ENCODE results near the gene CDK14.
"Not testable (repeated sequence)": the region's sequence is repeated elsewhere in the genome, so short reads cannot be mapped to it uniquely, and the experiment has no call there.

CDK14 gene

GRCh38 chr7:90797596-90797995 is 201.5 kb downstream of the CDK14 start:
- H3K36me3 ChIP-seq (replicated peaks; ENCODE audit: insufficient read depth, low read length) = peaks cover 17% of the 10 kb centered on the region

GRCh38 chr7:90804370-90804769 is 208.2 kb downstream of the CDK14 start:
- Histone ChIP-seq H3K9me3 (replicated peaks; ENCODE audit: insufficient read depth, low read length) (no peaks in the 10 kb centered on the region), H3K79me2 (ENCODE audit: low read length) (peaks cover 54% of the 10 kb centered on the region), H3F3A (ENCODE audit: insufficient read depth, low read length) (no peaks in the 10 kb centered on the region), H3K36me3 (replicated peaks; ENCODE audit: insufficient read depth, low read length) (peaks cover 16% of the 10 kb centered on the region; the same call in 1 of the 2 replicates), H3K4me3 (ENCODE audit: low read length) (no peak overlapping the region), H4K20me1 (ENCODE audit: insufficient read depth, low read length) (no peaks in the 10 kb centered on the region), H3K4me2 (ENCODE audit: low read depth, low read length) (no peak overlapping the region), H3K9ac (ENCODE audit: low read length) (no peak overlapping the region), H3K9me2 (replicated peaks; ENCODE audit: insufficient read depth, low read length) (no peaks in the 10 kb centered on the region), H3K27me3 (replicated peaks; ENCODE audit: insufficient read depth, low read length) (no peaks in the 10 kb centered on the region), H3K4me1 (ENCODE audit: low read length) (no peaks in the 10 kb centered on the region), H2AFZ (ENCODE audit: low read length) (no peak overlapping the region), H3K27ac (ENCODE audit: low read length) (no peak overlapping the region)
- TF ChIP-seq EZH2 (optimal IDR thresholded peaks at IDR 0.05; ENCODE audit: low read depth, low read length) (no peak), CTCF (IDR thresholded peaks at IDR 0.05; ENCODE audit: low read length) (no peak), EZH2phosphoT487 (IDR thresholded peaks at IDR 0.05; ENCODE audit: low read length) (no peak)
- no peak for DNase-seq

More at GRCh38 chr7:90797596-90797995, 201.5 kb downstream of the CDK14 start:
- Histone ChIP-seq H3K4me2 (ENCODE audit: low read depth, low read length) (no peak overlapping the region), H3K4me1 (ENCODE audit: low read length) (no peaks in the 10 kb centered on the region), H2AFZ (ENCODE audit: low read length) (no peak overlapping the region), H3K4me3 (ENCODE audit: low read length) (no peak overlapping the region), H4K20me1 (ENCODE audit: insufficient read depth, low read length) (no peaks in the 10 kb centered on the region), H3K79me2 (ENCODE audit: low read length) (peaks cover 92% of the 10 kb centered on the region), H3K9me2 (replicated peaks; ENCODE audit: insufficient read depth, low read length) (no peaks in the 10 kb centered on the region), H3F3A (ENCODE audit: insufficient read depth, low read length) (no peaks in the 10 kb centered on the region), H3K27me3 (replicated peaks; ENCODE audit: insufficient read depth, low read length) (no peaks in the 10 kb centered on the region), H3K9me3 (replicated peaks; ENCODE audit: insufficient read depth, low read length) (no peaks in the 10 kb centered on the region), H3K27ac (ENCODE audit: low read length) (no peak overlapping the region), H3K9ac (ENCODE audit: low read length) (no peak overlapping the region)
- no peak for TF ChIP-seq EZH2phosphoT487 (IDR thresholded peaks at IDR 0.05; ENCODE audit: low read length)
- TF ChIP-seq EZH2 (optimal IDR thresholded peaks at IDR 0.05; ENCODE audit: low read depth, low read length) = no peak
- TF ChIP-seq CTCF (IDR thresholded peaks at IDR 0.05; ENCODE audit: low read length) = no peak
- DNase-seq = no peak

GRCh38 chr7:90815552-90815951 is 219.4 kb downstream of the CDK14 start:
- DNase-seq; H3K27me3 ChIP-seq (replicated peaks; ENCODE audit: insufficient read depth, low read length); H4K20me1 ChIP-seq (ENCODE audit: insufficient read depth, low read length); H3K9ac ChIP-seq (ENCODE audit: low read length); H3K9me3 ChIP-seq (replicated peaks; ENCODE audit: insufficient read depth, low read length); H3K4me2 ChIP-seq (ENCODE audit: low read depth, low read length); H3K4me3 ChIP-seq (ENCODE audit: low read length); H3K27ac ChIP-seq (ENCODE audit: low read length); H3F3A ChIP-seq (ENCODE audit: insufficient read depth, low read length); H3K36me3 ChIP-seq (replicated peaks; ENCODE audit: insufficient read depth, low read length); H2AFZ ChIP-seq (ENCODE audit: low read length); H3K9me2 ChIP-seq (replicated peaks; ENCODE audit: insufficient read depth, low read length); H3K4me1 ChIP-seq (ENCODE audit: low read length): not testable (repeated sequence)
- peaks cover 70% of the 10 kb centered on the region for H3K79me2 ChIP-seq (ENCODE audit: low read length)

- H3K27ac ChIP-seq (ENCODE audit: low read length) = no peak overlapping the region
- peaks cover 8% of the 10 kb centered on the region for H3K4me1 ChIP-seq (ENCODE audit: low read length)
- no peak overlapping the region for H3K4me3 ChIP-seq (ENCODE audit: low read length)
- DNase-seq = peak; percentile 38
- no peaks in the 10 kb centered on the region for H3K36me3 ChIP-seq (replicated peaks; ENCODE audit: insufficient read depth, low read length)
- H3K79me2 ChIP-seq (ENCODE audit: low read length) = peaks cover 80% of the 10 kb centered on the region
- no peak for TF ChIP-seq EZH2 (optimal IDR thresholded peaks at IDR 0.05; ENCODE audit: low read depth, low read length)
- no peak for TF ChIP-seq EZH2phosphoT487 (IDR thresholded peaks at IDR 0.05; ENCODE audit: low read length)
- TF ChIP-seq CTCF (IDR thresholded peaks at IDR 0.05; ENCODE audit: low read length) = no peak
- H3F3A ChIP-seq (ENCODE audit: insufficient read depth, low read length) = peaks cover 4% of the 10 kb centered on the region; the same call in 1 of the 2 replicates
- no peak overlapping the region for H3K9ac ChIP-seq (ENCODE audit: low read length)
- H3K4me2 ChIP-seq (ENCODE audit: low read depth, low read length) = no peak overlapping the region
- H3K9me2 ChIP-seq (replicated peaks; ENCODE audit: insufficient read depth, low read length) = no peaks in the 10 kb centered on the region
- no peaks in the 10 kb centered on the region for H4K20me1 ChIP-seq (ENCODE audit: insufficient read depth, low read length)
- H2AFZ ChIP-seq (ENCODE audit: low read length) = no peak overlapping the region
- no peaks in the 10 kb centered on the region for H3K9me3 ChIP-seq (replicated peaks; ENCODE audit: insufficient read depth, low read length)
- no peaks in the 10 kb centered on the region for H3K27me3 ChIP-seq (replicated peaks; ENCODE audit: insufficient read depth, low read length)
Measured at GRCh38 chr7:90816511-90817142, 220.5 kb downstream of the CDK14 start.
